IPS DF 6.9 (cell line): ENCODE data around the gene DMPK.
"Not testable (repeated sequence)": the region's sequence is repeated elsewhere in the genome, so short reads cannot be mapped to it uniquely, and the experiment has no call there.

ENCODE experiments used
- DNase-seq: peaks from one replicate; pipeline ENCODE4 v3.0.0-alpha.2; 2013; ENCODE audit warnings: low read depth, low spot score
- H3K27ac ChIP-seq: one replicate; pipeline ENCODE4 v1.5.1; 2013; ENCODE audit warnings: low read length, control low read depth
- H3K27me3 ChIP-seq: 2 replicates; pipeline ENCODE4 v1.6.1; 2013; ENCODE audit warnings: mild to moderate bottlenecking, low read length; ENCODE audit not compliant: control insufficient read depth, insufficient read depth
- H3K36me3 ChIP-seq: 2 replicates; pipeline ENCODE4 v1.6.1; 2013; ENCODE audit warnings: low read length; ENCODE audit not compliant: control insufficient read depth, insufficient read depth
- H3K4me1 ChIP-seq: 2 replicates; pipeline ENCODE4 v1.6.1; 2013; ENCODE audit warnings: low read length; ENCODE audit not compliant: control insufficient read depth, insufficient read depth
- H3K4me3 ChIP-seq: 2 replicates; pipeline ENCODE4 v1.5.1; 2013; ENCODE audit warnings: mild to moderate bottlenecking, low read length
- H3K9me3 ChIP-seq: 2 replicates; pipeline ENCODE4 v1.6.1; 2013; ENCODE audit warnings: low read length, inconsistent platforms; ENCODE audit not compliant: control insufficient read depth, insufficient read depth
- WGBS: extraction: QIAGEN DNeasy Blood & Tissue Kit; methylation state at CpG from one replicate; pipeline ENCODE4 v1.1.7; 2013; ENCODE audit warnings: mixed read lengths, missing lambda C conversion rate; ENCODE audit not compliant: insufficient read length, insufficient coverage; 5-methylcytosine and 5-hydroxymethylcytosine counted together

The DMPK gene

DNA sequence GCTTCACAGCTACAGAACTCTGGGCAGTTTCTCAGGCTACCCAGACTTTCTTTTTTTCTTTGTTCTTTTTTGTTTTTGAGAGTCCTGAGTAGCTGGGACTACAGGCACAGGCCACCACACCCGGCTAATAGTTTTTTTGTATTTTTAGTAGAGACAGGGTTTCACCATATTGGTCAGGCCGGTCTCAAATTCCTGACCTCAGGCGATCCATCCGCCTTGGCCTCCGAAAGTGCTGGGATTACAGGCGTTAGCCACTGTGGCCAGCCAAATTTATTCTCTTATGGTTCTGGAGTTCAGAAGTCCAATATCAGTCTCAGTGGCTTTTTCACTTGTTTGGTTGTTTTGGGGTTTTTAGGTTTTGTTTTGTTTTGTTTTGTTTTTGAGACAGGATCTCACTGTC, 36.7 kb downstream of the DMPK start:
- WGBS: no CpG with 5 or more reads among the region's 6 CpGs
- no peaks in the 10 kb centered on the region for H3K4me1 ChIP-seq
- H3K9me3 ChIP-seq: no peaks in the 10 kb centered on the region
- H3K4me3 ChIP-seq: no peak overlapping the region
- no peak for DNase-seq
- H3K36me3 ChIP-seq: no peaks in the 10 kb centered on the region
- no peaks in the 10 kb centered on the region for H3K27me3 ChIP-seq
- H3K27ac ChIP-seq: no peak overlapping the region

DNA sequence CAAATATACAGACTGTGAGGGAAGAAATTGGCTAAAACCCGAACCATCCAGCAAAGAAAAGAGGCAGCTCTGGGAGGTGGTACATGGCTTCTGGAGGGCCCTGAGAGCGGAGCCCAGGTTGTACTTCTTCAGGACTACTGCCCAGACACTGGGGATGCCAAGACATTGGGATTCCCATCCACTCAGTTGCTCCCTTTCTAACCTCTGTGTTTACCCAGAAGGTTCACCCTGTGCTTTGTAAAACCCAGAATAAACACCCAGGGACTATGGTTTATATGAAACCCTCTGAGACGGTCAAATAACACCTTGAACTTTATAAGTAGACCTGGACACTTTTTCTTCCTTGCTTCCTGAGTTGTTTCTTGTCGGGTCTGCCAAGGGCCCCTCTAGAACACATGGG, 39.3 kb downstream of the DMPK start:
- no CpG with 5 or more reads among the region's 4 CpGs for WGBS
- DNase-seq: no peak
- H3K27ac ChIP-seq: no peak overlapping the region

DNA sequence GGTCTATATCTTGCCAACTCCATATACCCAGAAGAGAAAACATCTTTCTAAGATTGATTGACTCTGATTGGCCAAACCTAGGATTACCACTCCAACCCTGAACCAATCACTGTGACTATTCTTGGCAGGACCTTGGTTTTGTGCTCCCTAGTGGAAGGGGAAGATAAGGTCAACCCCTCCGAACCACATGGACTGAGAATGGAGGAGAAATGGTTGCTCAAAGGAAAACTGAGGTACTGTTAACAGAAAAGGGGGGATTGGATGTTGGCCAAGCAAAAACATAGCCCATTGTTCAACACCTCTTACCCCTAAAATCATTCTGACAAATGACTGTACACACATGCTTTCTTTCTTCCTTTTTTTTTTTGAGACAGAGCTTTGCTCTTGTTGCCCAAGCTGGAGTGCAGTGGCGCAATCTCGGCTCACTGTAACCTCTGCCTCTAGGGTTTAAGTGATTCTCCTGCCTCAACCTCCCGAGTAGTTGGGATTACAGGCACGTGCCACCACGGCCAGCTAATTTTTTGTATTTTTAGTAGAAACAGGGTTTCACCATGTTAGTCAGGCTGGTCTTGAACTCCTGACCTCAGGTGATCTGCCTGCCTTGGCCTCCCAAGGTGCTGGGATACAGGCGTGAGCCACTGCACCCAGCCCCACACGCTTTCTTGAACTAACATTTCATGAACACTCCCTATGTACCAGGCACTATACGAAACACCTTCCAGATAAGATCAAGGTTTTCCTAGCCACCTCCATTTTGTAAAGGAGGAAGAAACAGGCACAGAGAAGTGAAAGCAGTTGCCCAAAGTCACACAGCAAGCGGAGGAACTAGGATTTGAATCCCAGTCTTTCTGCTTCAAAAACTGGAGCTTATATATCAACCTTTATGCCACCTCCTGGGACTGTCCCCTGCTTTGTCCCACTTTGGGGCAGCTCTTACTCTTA, 42.5 kb downstream of the DMPK start:
- Histone ChIP-seq H3K9me3 (no peaks in the 10 kb centered on the region), H3K36me3 (no peaks in the 10 kb centered on the region), H3K27ac (no peak overlapping the region), H3K27me3 (no peaks in the 10 kb centered on the region), H3K4me1 (0 out of 2 replicates have a peak, but pooled peaks cover 2% of the 10 kb centered on the region), H3K4me3 (no peak overlapping the region)
- no CpG with 5 or more reads among the region's 10 CpGs for WGBS
- no peak for DNase-seq

More for the DNA sequence above, 39.3 kb downstream of the DMPK start:
- Histone ChIP-seq H3K4me1 (0 out of 2 replicates have a peak, but pooled peaks cover 2% of the 10 kb centered on the region), H3K4me3 (no peak overlapping the region), H3K9me3 (no peaks in the 10 kb centered on the region), H3K36me3 (no peaks in the 10 kb centered on the region), H3K27me3 (no peaks in the 10 kb centered on the region)

DNA sequence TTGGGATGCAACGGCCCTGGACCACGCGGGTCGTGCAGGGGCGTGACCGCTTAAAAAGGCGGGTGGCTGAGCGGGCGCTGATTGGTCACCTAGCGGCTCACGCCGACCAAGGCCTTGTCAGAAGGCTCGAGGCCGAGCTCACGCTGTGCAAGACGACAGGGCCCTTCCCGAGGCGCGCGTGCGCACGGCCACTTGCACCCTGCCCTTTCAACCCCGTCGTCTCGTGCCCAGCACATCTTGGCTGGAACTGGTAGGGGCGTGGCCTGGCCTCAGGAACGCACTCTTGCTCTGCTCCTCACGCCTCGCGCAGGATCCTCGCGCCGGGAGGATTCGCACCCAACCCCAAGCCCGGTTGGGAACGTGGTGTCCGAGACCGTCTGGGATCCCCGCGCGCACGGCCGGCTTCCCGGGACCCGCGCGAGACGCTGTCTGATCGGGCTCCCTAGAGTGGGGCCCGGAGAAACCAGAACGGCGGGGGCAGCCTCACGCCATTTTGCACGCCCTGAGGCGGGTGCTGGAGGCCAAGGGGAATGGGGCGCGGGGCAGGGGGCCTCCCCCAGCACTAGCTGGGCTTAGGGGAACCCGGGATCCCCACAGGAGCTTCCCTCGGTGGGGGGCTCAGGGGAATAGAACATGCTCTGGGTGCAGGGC, 49.0 kb downstream of the DMPK start, which contains the start of gene MEIOSIN:
Gene MEIOSIN, plus strand, starts transcription at position 280 of the 651 bp plus-strand sequence. CDS start 1,938 bp downstream, outside the sequence.
- no CpG with 5 or more reads among the region's 59 CpGs for WGBS
- H3K9me3 ChIP-seq: no peaks in the 10 kb centered on the region
- H3K27ac ChIP-seq: no peak within 1 kb of the TSS
- H3K36me3 ChIP-seq: no peaks in the 10 kb centered on the region
- H3K4me1 ChIP-seq: no peaks in the 10 kb centered on the region; the same call in 1 of the 2 replicates
- no peak for DNase-seq
- no peak within 1 kb of the TSS for H3K4me3 ChIP-seq
- no peaks in the 10 kb centered on the region for H3K27me3 ChIP-seq

DNA sequence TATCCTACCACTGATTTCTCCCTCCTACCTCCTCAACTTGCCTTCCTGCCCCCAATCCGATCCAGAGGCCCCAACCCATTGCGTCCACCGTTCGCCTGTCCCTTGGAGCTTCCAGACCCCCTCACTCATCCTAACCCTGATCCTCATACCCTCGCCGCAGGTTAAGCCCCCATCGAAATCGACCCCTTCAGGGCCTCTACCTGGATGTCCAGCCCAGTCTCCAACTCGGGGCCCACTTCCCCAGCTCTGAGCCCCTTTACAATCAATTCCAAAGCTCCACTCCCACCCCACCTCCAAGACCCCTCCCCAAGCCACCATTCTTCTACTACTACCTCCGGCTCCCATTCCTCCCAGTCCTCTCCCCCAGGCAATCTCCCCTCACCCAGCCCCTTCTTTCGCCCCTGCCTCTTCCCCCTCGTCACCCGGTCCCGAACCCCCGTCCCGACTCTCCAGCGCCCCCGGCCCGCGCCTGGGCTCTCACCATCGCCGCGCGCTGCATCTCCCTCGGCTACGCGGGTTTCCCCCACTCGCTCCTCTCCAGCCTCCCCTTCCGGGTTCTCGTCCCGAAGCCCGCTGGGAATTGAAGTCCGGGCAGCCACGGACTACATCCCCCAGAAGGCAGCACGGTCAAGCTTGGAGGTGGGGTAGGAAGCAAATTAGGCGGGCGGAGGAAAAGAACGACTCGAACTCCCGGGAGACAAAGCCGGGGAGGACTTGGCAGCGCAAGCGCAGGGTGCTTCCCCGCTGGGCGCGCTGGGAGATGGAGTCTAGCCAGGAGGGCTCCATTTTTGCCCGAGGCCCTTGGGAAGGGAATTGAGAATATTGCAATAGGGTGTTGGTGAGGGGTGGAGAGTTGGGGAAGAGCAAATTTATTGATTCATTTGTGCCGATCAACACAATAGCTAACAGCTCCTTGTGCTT, 51.7 kb downstream of the DMPK start, which contains the start of gene FBXO46:
Gene FBXO46, minus strand, starts transcription at position 529 of the 921 bp plus-strand sequence. CDS start 17,401 bp downstream, outside the sequence.
- WGBS: no CpG with 5 or more reads among the region's 48 CpGs

DNA sequence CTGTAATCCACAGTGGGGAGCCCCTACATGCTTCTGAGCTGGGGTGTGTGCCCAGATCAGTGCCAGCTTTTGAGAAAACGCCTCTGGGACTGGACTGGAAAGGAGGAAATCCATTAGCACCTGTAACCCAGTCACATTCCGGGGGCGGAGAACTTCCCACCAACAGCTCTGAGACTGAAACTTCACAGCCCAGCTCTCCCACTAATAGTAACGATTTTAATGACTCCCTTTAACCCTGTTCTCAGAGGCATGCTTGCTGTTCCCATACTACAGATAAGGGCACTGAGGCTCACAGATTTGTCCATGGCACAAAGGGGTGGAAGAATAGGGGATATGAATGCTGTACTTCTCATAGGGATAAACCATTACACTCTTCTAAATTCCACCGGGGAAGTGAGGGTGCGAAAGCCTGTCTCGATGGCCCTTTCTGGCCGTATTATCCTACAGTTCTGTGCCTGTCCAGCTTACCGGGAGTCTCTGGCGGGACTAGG, 52.4 kb downstream of the DMPK start:
- H3K4me1 ChIP-seq: no peaks in the 10 kb centered on the region; the same call in 1 of the 2 replicates
- no peaks in the 10 kb centered on the region for H3K9me3 ChIP-seq
- no CpG with 5 or more reads among the region's 10 CpGs for WGBS
- no peaks in the 10 kb centered on the region for H3K36me3 ChIP-seq
- H3K27ac ChIP-seq: no peak overlapping the region
- no peaks in the 10 kb centered on the region for H3K27me3 ChIP-seq
- peak overlapping the region; percentile 68; the same call in 1 of the 2 replicates for H3K4me3 ChIP-seq
- DNase-seq: no peak

More for the DNA sequence above, 51.7 kb downstream of the DMPK start, which contains the start of gene FBXO46:
- Histone ChIP-seq H3K27ac (no peak within 1 kb of the TSS), H3K9me3 (no peaks in the 10 kb centered on the region), H3K4me3 (peak within 1 kb of the TSS; percentile 68; the same call in 1 of the 2 replicates), H3K36me3 (no peaks in the 10 kb centered on the region), H3K4me1 (no peaks in the 10 kb centered on the region; the same call in 1 of the 2 replicates), H3K27me3 (no peaks in the 10 kb centered on the region)
- peak; percentile 98 for DNase-seq

DNA sequence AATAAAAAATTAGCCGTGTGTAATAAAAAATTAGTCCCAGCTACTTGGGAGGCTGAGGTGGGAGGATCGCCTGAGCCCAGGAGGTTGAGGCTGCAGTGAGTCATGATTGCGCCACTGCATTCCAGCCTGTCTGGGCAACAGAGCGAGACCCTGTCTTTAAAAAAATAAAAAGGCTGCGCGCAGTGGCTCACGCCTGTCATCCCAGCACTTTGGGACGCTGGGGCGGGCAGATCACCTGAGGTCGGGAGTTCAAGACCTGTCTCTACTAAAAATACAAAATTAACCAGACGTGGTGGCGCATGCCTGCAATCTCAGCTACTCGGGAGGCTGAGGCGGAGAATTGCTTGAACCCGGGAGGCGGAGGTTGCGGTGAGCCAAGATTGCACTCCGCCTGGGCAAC, 53.6 kb downstream of the DMPK start:
- no CpG with 5 or more reads among the region's 18 CpGs for WGBS
- not testable (repeated sequence) for H3K4me3 ChIP-seq

DNA sequence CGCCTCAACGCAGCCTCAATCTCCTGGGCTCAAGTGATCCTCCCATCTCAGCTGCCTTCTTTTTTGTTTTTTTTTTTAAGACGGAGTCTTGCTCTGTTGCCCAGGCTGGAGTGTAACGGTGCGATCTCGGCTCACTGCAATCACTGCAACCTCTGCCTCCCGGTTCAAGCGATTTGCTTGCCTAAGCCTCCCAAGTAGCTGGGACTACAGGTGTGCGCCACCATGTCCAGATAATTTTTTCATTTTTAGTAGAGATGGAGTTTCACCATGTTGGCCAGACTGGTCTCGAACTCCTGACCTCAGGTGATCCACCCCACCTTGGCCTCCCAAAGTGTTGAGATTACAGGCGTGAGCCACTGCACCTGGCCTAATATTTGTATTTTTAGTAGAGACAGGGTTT, 62.2 kb downstream of the DMPK start:
- not testable (repeated sequence) for H3K9me3 ChIP-seq, H3K27ac ChIP-seq, H3K4me3 ChIP-seq, H3K36me3 ChIP-seq, H3K4me1 ChIP-seq, H3K27me3 ChIP-seq, DNase-seq
- no CpG with 5 or more reads among the region's 11 CpGs for WGBS

More for the DNA sequence above, 53.6 kb downstream of the DMPK start:
- H3K4me1 ChIP-seq, DNase-seq, H3K36me3 ChIP-seq, H3K27me3 ChIP-seq, H3K9me3 ChIP-seq, H3K27ac ChIP-seq: not testable (repeated sequence)
